ENCODE measurements around the gene WHRN.

DNA sequence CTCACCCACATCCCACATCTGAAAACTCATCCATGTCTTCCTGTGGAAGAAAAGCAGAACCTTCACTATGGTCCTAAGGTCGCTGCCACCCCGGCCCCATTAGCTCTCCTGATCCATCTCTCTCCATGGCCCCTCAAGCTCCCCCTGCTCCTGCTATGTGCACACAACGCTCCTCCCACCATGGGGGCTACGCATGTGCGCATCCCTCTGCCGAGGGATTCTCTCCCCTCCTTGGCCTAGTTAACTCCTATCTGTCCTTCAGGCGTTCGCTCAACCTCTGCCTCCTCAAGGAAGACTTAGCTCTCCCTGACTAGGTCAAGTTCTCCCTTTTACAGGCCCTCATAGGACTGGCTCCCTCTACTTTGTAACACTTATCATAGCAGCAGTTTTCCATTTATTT, 127.3 kb downstream of the WHRN start:
- TF ChIP-seq CTCF (IDR thresholded peaks at IDR 0.05) = no peak
- no peak for TF ChIP-seq POLR2AphosphoS5 (IDR thresholded peaks at IDR 0.05; ENCODE audit: insufficient read depth in 1 of 2, low read depth in 1 of 2)
